Gastrocnemius medialis (tissue), 4 donors: ENCODE data around the gene NCK2.

Source experiments
- POLR2A ChIP-seq, 2 donors: fragments of 450-650 bp; IDR thresholded peaks; one replicate each; pipeline ENCODE4 v1.6.1; 2017; ENCODE audit warnings: antibody characterized with exemption in 2 of 2, mild to moderate bottlenecking in 2 of 2, moderate library complexity in 2 of 2
- TF ChIP-seq, protein P1 (sequence below), 5 experiments: fragments of 450-650 bp in 3 of 5; fragments of 200-600 bp in 2 of 5; sonication (generic) in 2 of 5; IDR thresholded peaks in 4 of 5; conservative IDR thresholded peaks in 1 of 5; 1 replicate in 4 of 5; 2 replicates in 1 of 5; pipeline ENCODE4 v1.5.1; 2016 to 2019; ENCODE audit warnings: antibody characterized with exemption in 5 of 5, mild to moderate bottlenecking in 3 of 5, moderate library complexity in 3 of 5

GRCh38 chr2:105712981-105713596, 31.6 kb upstream of the NCK2 start:
- no peak for TF ChIP-seq POLR2A (IDR thresholded peaks at IDR 0.05)
- TF ChIP-seq, protein P1, sequence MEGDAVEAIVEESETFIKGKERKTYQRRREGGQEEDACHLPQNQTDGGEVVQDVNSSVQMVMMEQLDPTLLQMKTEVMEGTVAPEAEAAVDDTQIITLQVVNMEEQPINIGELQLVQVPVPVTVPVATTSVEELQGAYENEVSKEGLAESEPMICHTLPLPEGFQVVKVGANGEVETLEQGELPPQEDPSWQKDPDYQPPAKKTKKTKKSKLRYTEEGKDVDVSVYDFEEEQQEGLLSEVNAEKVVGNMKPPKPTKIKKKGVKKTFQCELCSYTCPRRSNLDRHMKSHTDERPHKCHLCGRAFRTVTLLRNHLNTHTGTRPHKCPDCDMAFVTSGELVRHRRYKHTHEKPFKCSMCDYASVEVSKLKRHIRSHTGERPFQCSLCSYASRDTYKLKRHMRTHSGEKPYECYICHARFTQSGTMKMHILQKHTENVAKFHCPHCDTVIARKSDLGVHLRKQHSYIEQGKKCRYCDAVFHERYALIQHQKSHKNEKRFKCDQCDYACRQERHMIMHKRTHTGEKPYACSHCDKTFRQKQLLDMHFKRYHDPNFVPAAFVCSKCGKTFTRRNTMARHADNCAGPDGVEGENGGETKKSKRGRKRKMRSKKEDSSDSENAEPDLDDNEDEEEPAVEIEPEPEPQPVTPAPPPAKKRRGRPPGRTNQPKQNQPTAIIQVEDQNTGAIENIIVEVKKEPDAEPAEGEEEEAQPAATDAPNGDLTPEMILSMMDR (IDR thresholded peaks at IDR 0.05 in 4 of 5, conservative IDR thresholded peaks at IDR 0.05 in 1 of 5): no peak
